Nucleus accumbens (tissue), 56 donors: ENCODE results near the gene FLT1.

Experiments used
- DNase-seq, 56 donors: peaks; one replicate each; lab custom pipeline; 2025; lab: John Stamatoyannopoulos, UW

The FLT1 gene

GRCh38 chr13:28273919-28274318 is 221.0 kb downstream of the FLT1 start:
- DNase-seq, result no peak

- DNase-seq, result no peak
Observed at GRCh38 chr13:28271056-28271840, 223.7 kb downstream of the FLT1 start.

- no peak for DNase-seq
Observed at GRCh38 chr13:28268800-28269223, 226.1 kb downstream of the FLT1 start.

DNA sequence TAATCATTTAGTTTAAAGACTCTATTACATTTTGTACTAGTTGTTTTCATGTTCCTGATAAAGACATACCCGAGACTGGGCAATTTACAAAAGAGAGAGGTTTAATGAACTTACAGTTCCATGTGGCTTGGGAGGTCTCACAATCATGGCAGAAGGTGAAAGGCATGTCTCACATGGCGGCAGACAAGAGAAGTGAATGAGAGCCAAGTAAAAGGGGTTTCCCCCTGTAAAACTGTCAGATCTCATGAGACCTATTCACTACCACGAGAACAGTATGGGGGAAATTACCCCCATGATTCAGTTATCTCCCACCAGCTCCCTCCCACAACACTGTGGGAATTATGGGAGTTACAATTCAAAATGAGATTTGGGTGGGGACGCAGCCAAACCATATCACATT is 227.4 kb downstream of the FLT1 start:
- DNase-seq, result no peak

GRCh38 chr13:28258417-28258816 is 236.5 kb downstream of the FLT1 start:
- no peak for DNase-seq

GRCh38 chr13:28257305-28257704 is 237.6 kb downstream of the FLT1 start:
- no peak for DNase-seq

GRCh38 chr13:28252547-28252946 is 242.4 kb downstream of the FLT1 start:
- no peak for DNase-seq

DNA sequence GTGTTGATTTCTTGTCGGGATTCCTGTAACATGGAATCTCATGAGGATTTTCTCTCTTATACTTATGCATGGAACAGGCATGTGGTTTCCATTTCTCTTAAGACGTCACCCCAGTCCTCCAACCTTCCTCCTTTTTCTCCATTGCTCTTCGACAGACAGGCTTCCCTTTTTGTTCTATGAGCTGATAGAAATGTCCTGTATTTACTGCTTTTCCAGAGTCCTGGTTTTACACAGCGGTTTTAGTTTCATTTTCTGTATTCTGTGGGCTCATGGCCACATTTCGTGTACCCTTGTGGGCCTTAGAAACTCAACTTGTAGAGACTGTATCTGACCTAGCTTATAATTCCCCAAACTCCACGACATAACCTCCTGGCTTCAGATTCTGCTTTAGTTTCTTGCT is 243.5 kb downstream of the FLT1 start:
- DNase-seq, result no peak

GRCh38 chr13:28250542-28250941 is 244.4 kb downstream of the FLT1 start:
- no peak for DNase-seq
